H1 (cell line): ENCODE measurements around the gene RNF2. TPM values are rescaled to one million over a fixed set of nuclear protein-coding genes. Genes with fewer than 3 reads are reported as not detected.

Experiments
- CTCF ChIA-PET: fragments of 300-600 bp; sonication (Branson Sonifier 250); formaldehyde crosslinking; loops from one replicate; lab custom pipeline; 2021; ENCODE audit not compliant: partially characterized antibody; lab: Charles Lee
- POLR2A ChIA-PET: fragments of 300-600 bp; sonication (Branson Sonifier 250); formaldehyde crosslinking; loops from one replicate; lab custom pipeline; 2021; ENCODE audit warnings: inconsistent platforms; ENCODE audit not compliant: partially characterized antibody; lab: Charles Lee
- DNase-seq, 2 experiments: peaks; one replicate each; pipeline versions ENCODE4 v3.0.0 to v3.0.0-alpha.2; 2010 to 2022; ENCODE audit warnings: low spot score in 2 of 2, low read depth in 1 of 2, mixed read lengths in 1 of 2
- FAIRE-seq: peaks from 2 replicates; lab custom pipeline; 2011; peaks lifted over from hg19 to GRCh38; lab: Jason Lieb, UNC
- H2AFZ ChIP-seq: 2 replicates; pipeline ENCODE4 v1.8.1; 2012; ENCODE audit warnings: low read length, inconsistent platforms
- H2AK5ac ChIP-seq: 2 replicates; pipeline ENCODE4 v1.6.1; 2013; ENCODE audit warnings: low read depth, low read length
- H2BK120ac ChIP-seq: replicated peaks from 2 replicates; pipeline ENCODE3; 2013; ENCODE audit warnings: low read depth, low read length, inconsistent platforms
- H2BK12ac ChIP-seq: 2 replicates; pipeline ENCODE4 v1.6.1; 2013; ENCODE audit warnings: low read depth, low read length
- H2BK15ac ChIP-seq: 2 replicates; pipeline ENCODE4 v1.6.1; 2013; ENCODE audit warnings: low read length
- H2BK20ac ChIP-seq: 2 replicates; pipeline ENCODE4 v1.6.1; 2013; ENCODE audit warnings: low read length
- H2BK5ac ChIP-seq: 2 replicates; pipeline ENCODE4 v1.6.1; 2013; ENCODE audit warnings: low read depth, low read length
- H3K14ac ChIP-seq: 2 replicates; pipeline ENCODE4 v1.6.1; 2013; ENCODE audit warnings: inconsistent platforms; ENCODE audit not compliant: insufficient read length
- H3K18ac ChIP-seq: 2 replicates; pipeline ENCODE4 v1.6.1; 2013; ENCODE audit warnings: low read length; ENCODE audit errors: extremely low read depth
- H3K23ac ChIP-seq: 2 replicates; pipeline ENCODE4 v1.6.1; 2013; ENCODE audit warnings: inconsistent platforms; ENCODE audit not compliant: insufficient read length
- H3K23me2 ChIP-seq: 2 replicates; pipeline ENCODE4 v1.6.1; 2013; ENCODE audit warnings: low read depth, low read length
- H3K27ac ChIP-seq: 2 replicates; pipeline ENCODE4 v1.6.1; 2011; ENCODE audit warnings: low read depth, low read length, inconsistent platforms
- H3K27me3 ChIP-seq, 4 experiments: replicated peaks in 1 of 4; 1 replicate in 1 of 4; 2 replicates in 3 of 4; pipeline versions ENCODE4 v1.6.1 to v1.8.1; 2011 to 2013; ENCODE audit warnings: low read length in 3 of 4, mild to moderate bottlenecking in 3 of 4, inconsistent platforms in 2 of 4, mixed read lengths in 2 of 4, moderate library complexity in 1 of 4; ENCODE audit not compliant: control insufficient read depth in 3 of 4, insufficient read depth in 3 of 4; ENCODE audit errors: extremely low read depth in 1 of 4
- H3K36me3 ChIP-seq, 4 experiments: 2 replicates each; pipeline versions ENCODE4 v1.6.1 to v1.8.1; 2011 to 2013; ENCODE audit warnings: mild to moderate bottlenecking in 4 of 4, low read length in 3 of 4, moderate library complexity in 2 of 4, control low read depth in 1 of 4, inconsistent platforms in 1 of 4; ENCODE audit not compliant: insufficient read depth in 4 of 4, control insufficient read depth in 2 of 4
- H3K4ac ChIP-seq: replicated peaks from 2 replicates; pipeline ENCODE3; 2013; ENCODE audit warnings: low read length, low read depth, mixed read lengths, inconsistent platforms; ENCODE audit not compliant: insufficient read length
- H3K4me1 ChIP-seq, 4 experiments: replicated peaks in 1 of 4; 1 replicate in 1 of 4; 2 replicates in 3 of 4; pipeline versions ENCODE4 v1.6.1 to v1.8.1; 2011 to 2013; ENCODE audit warnings: low read length in 3 of 4, inconsistent platforms in 2 of 4, mixed read lengths in 1 of 4; ENCODE audit not compliant: insufficient read depth in 4 of 4, control insufficient read depth in 3 of 4
- H3K4me2 ChIP-seq, 2 experiments: 2 replicates each; pipeline versions ENCODE4 v1.6.1 to v1.8.1; 2011 to 2013; ENCODE audit warnings: low read depth in 2 of 2, low read length in 2 of 2, control low read depth in 1 of 2, inconsistent platforms in 1 of 2, mild to moderate bottlenecking in 1 of 2; ENCODE audit not compliant: insufficient read depth in 1 of 2
- H3K4me3 ChIP-seq, 4 experiments: fragments of 200-600, 300-600 bp in 1 of 4; sonication (generic), shearing (Covaris generic), sonication (Bioruptor Twin) in 1 of 4; 2 replicates each; pipeline versions ENCODE4 v1.5.1 to v1.8.1; 2011 to 2016; ENCODE audit warnings: low read length in 4 of 4, low read depth in 3 of 4, control low read depth in 2 of 4, inconsistent platforms in 2 of 4, mild to moderate bottlenecking in 2 of 4, mixed read lengths in 1 of 4, moderate library complexity in 1 of 4; ENCODE audit not compliant: insufficient read depth in 2 of 4; ENCODE audit errors: extremely low read depth in 1 of 4
- H3K56ac ChIP-seq: replicated peaks from 2 replicates; pipeline ENCODE3; 2013; ENCODE audit warnings: low read depth, mild to moderate bottlenecking, mixed read lengths, low read length, inconsistent platforms; ENCODE audit not compliant: insufficient read length
- H3K79me1 ChIP-seq: 2 replicates; pipeline ENCODE4 v1.6.1; 2013; ENCODE audit warnings: low read depth, low read length, control low read depth
- H3K79me2 ChIP-seq, 2 experiments: 2 replicates each; pipeline versions ENCODE4 v1.6.1 to v1.8.1; 2012 to 2013; ENCODE audit warnings: low read length in 2 of 2, mild to moderate bottlenecking in 2 of 2, inconsistent platforms in 1 of 2; ENCODE audit not compliant: insufficient read depth in 2 of 2, control insufficient read depth in 1 of 2
- H3K9ac ChIP-seq, 4 experiments: replicated peaks in 1 of 4; 1 replicate in 1 of 4; 2 replicates in 3 of 4; pipeline versions ENCODE4 v1.6.1 to v1.8.1; 2011 to 2013; ENCODE audit warnings: low read depth in 3 of 4, low read length in 3 of 4, control low read depth in 2 of 4, mild to moderate bottlenecking in 2 of 4, moderate library complexity in 2 of 4, inconsistent platforms in 1 of 4; ENCODE audit errors: extremely low read depth in 1 of 4
- H3K9me3 ChIP-seq, 2 experiments: 2 replicates each; pipeline versions ENCODE4 v1.6.1 to v1.8.1; 2012 to 2013; ENCODE audit warnings: mild to moderate bottlenecking in 2 of 2, moderate library complexity in 2 of 2, control low read depth in 1 of 2, inconsistent platforms in 1 of 2, low read depth in 1 of 2, low read length in 1 of 2, mixed read lengths in 1 of 2; ENCODE audit not compliant: insufficient read depth in 2 of 2
- H4K20me1 ChIP-seq, 2 experiments: replicated peaks in 1 of 2; 2 replicates each; pipeline versions ENCODE3 to v1.8.1; 2011 to 2013; ENCODE audit warnings: inconsistent platforms in 2 of 2, low read length in 2 of 2, mild to moderate bottlenecking in 1 of 2; ENCODE audit not compliant: insufficient read depth in 2 of 2, control insufficient read depth in 1 of 2
- H4K5ac ChIP-seq: 2 replicates; pipeline ENCODE4 v1.6.1; 2013; ENCODE audit warnings: low read length, low read depth, mixed read lengths, inconsistent platforms; ENCODE audit not compliant: insufficient read length
- H4K8ac ChIP-seq: 2 replicates; pipeline ENCODE4 v1.8.0; 2013; ENCODE audit warnings: mild to moderate bottlenecking, moderate library complexity, low read length, inconsistent platforms; ENCODE audit not compliant: insufficient read depth; ENCODE audit errors: extremely low read depth
- H4K91ac ChIP-seq: replicated peaks from 2 replicates; pipeline ENCODE3; 2013; ENCODE audit warnings: low read length, mixed read lengths, inconsistent platforms; ENCODE audit not compliant: insufficient read length
- CTCF ChIP-seq, 3 experiments: IDR thresholded peaks; 1 replicate in 2 of 3; 2 replicates in 1 of 3; pipeline versions ENCODE4 v1.5.1 to v1.6.1; 2011; ENCODE audit warnings: low read length in 3 of 3, mild to moderate bottlenecking in 3 of 3, inconsistent platforms in 2 of 3, low read depth in 1 of 3, moderate library complexity in 1 of 3; ENCODE audit not compliant: insufficient read depth in 1 of 3; ENCODE audit errors: control extremely low read depth in 1 of 3
- KDM1A ChIP-seq: fragments of 200-600, 300-600 bp; sonication (generic); IDR thresholded peaks from 2 replicates; pipeline ENCODE4 v1.7.1; 2016; ENCODE audit warnings: mild to moderate bottlenecking, low read length, borderline replicate concordance
- SP4 ChIP-seq: IDR thresholded peaks from 2 replicates; pipeline ENCODE4 v1.6.1; 2012; ENCODE audit warnings: low read length, inconsistent platforms
- TAF1 ChIP-seq: IDR thresholded peaks from 2 replicates; pipeline ENCODE4 v1.6.1; 2011; ENCODE audit warnings: mild to moderate bottlenecking, low read depth, low read length
- TEAD4 ChIP-seq: IDR thresholded peaks from 2 replicates; pipeline ENCODE4 v1.6.1; 2012; ENCODE audit warnings: low read depth, low read length, inconsistent platforms, mixed read lengths
- USF2 ChIP-seq: IDR thresholded peaks from 2 replicates; pipeline ENCODE4 v1.6.1; 2011; ENCODE audit warnings: low read length, improper control_type of control experiment
- polyA plus RNA-seq, 7 experiments: library from polyadenylated mRNA; depleted of rRNA in 3 of 7; stranded (reverse) in 5 of 7; unstranded in 2 of 7; fragments of >200 nt in 5 of 7; fragments of 200-250 nt in 2 of 7; gene quantifications; 1 replicate in 5 of 7; 2 replicates in 1 of 7; 4 replicates in 1 of 7; pipeline versions ENCODE4 v1.2.1 to v1.2.3, GENCODE V29; 2011 to 2013; ENCODE audit warnings: missing spikeins in 2 of 7, mixed read lengths in 2 of 7
- total RNA-seq: library from RNA; stranded (reverse); fragmentation: NEBNext Ultra II Directional; extraction: Animal tissue kit (Norgen Biotek cat#: 25700); gene quantifications from 2 replicates; pipeline ENCODE4 v1.2.1, GENCODE V29; 2021

Gene RNF2
- total and polyA plus RNA-seq, 2 of the 8 experiments (the other 6 are each of a cell fraction or from before 2014, with no cell fraction given) = 28.9 to 58.9 TPM

GRCh38 chr1:185008838-185009237 is 36.5 kb upstream of the RNF2 start:
- H3K4ac ChIP-seq = no peak overlapping the region
- DNase-seq = no peak
- H2BK120ac ChIP-seq = no peak overlapping the region
- no peak overlapping the region for H2AK5ac ChIP-seq
- ChIA-PET POLR2A (no interaction called here), CTCF (interaction anchor here (1.0 kb wide), 1 partner anchor 35 kb away, joined by 3 read pairs; the partner anchor contains the start of gene NIBAN1)
- H2AFZ ChIP-seq = no peak overlapping the region
- no peaks in the 10 kb centered on the region for H3K79me1 ChIP-seq
- H4K5ac ChIP-seq = no peak overlapping the region
- H3K14ac ChIP-seq = no peak overlapping the region
- H2BK5ac ChIP-seq = no peak overlapping the region
- no peaks in the 10 kb centered on the region for H3K36me3 ChIP-seq
- H4K91ac ChIP-seq = no peak overlapping the region
- no peak overlapping the region for H3K27ac ChIP-seq
- no peak overlapping the region for H3K4me3 ChIP-seq
- no peak for TF ChIP-seq SP4
- no peak for TF ChIP-seq TEAD4
- no peak for TF ChIP-seq TAF1
- TF ChIP-seq CTCF (IDR thresholded peaks at IDR 0.05; ENCODE audit: control extremely low read depth in 1 of 3, insufficient read depth in 1 of 3, low read depth in 1 of 3, low read length in 3 of 3) = no peak
- no peak for TF ChIP-seq KDM1A
- no peak for TF ChIP-seq USF2
- no peak overlapping the region for H3K56ac ChIP-seq
- H2BK20ac ChIP-seq = no peak overlapping the region
- H3K18ac ChIP-seq = no peak overlapping the region
- H3K9ac ChIP-seq = no peak overlapping the region
- no peaks in the 10 kb centered on the region for H3K9me3 ChIP-seq
- H3K4me1 ChIP-seq = no peaks in the 10 kb centered on the region
- no peak overlapping the region for H2BK15ac ChIP-seq
- no peaks in the 10 kb centered on the region for H4K20me1 ChIP-seq
- no peaks in the 10 kb centered on the region; the same call in 1 of the 2 replicates for H3K23me2 ChIP-seq
- H3K23ac ChIP-seq = no peak overlapping the region
- no peak for FAIRE-seq
- H3K27me3 ChIP-seq = no peaks in the 10 kb centered on the region
- no peak overlapping the region for H3K4me2 ChIP-seq
- H4K8ac ChIP-seq = no peak overlapping the region
- no peaks in the 10 kb centered on the region for H3K79me2 ChIP-seq
- no peak overlapping the region for H2BK12ac ChIP-seq
